SU-DHL-6 (cell line): ENCODE data around the gene KAZN.

ENCODE experiments used
- H2AFZ ChIP-seq: fragments of 200-600 bp; sonication (generic); 2 replicates; pipeline ENCODE4 v1.6.1; 2014; ENCODE audit warnings: low read depth, mild to moderate bottlenecking, moderate library complexity, mixed read lengths, antibody characterized with exemption, low read length; ENCODE audit not compliant: severe bottlenecking
- H3F3A ChIP-seq: fragments of 200-600 bp; shearing (Covaris generic); 2 replicates; pipeline ENCODE4 v1.6.0; 2016; ENCODE audit warnings: antibody characterized with exemption, mild to moderate bottlenecking; ENCODE audit not compliant: insufficient read depth
- H3K27ac ChIP-seq: fragments of 200-600 bp; sonication (generic); 2 replicates; pipeline ENCODE4 v1.5.1; 2016; ENCODE audit warnings: low read depth, mild to moderate bottlenecking, low read length, moderate library complexity, mixed read lengths
- H3K27me3 ChIP-seq: fragments of 200-600 bp; sonication (generic), shearing (Covaris generic); 2 replicates; pipeline ENCODE4 v1.6.0; 2014; ENCODE audit warnings: mild to moderate bottlenecking, low read length
- H3K36me3 ChIP-seq: fragments of 200-600 bp; sonication (generic); 2 replicates; pipeline ENCODE4 v1.6.1; 2014; ENCODE audit warnings: mild to moderate bottlenecking, low read length, mixed read lengths
- H3K4me2 ChIP-seq: fragments of 300-600, 200-600 bp; shearing (Covaris generic), sonication (generic); 2 replicates; pipeline ENCODE4 v1.6.0; 2014; ENCODE audit warnings: low read length, low read depth, mild to moderate bottlenecking; ENCODE audit not compliant: poor library complexity, severe bottlenecking
- H3K4me3 ChIP-seq: fragments of 200-600 bp; sonication (generic); 2 replicates; pipeline ENCODE4 v1.5.1; 2014; ENCODE audit warnings: antibody characterized with exemption, low read length, mild to moderate bottlenecking, mixed read lengths; ENCODE audit not compliant: insufficient read depth, poor library complexity, severe bottlenecking
- H3K79me2 ChIP-seq: fragments of 200-600 bp; sonication (generic); 2 replicates; pipeline ENCODE4 v1.6.1; 2014; ENCODE audit warnings: mild to moderate bottlenecking, low read length, moderate library complexity; ENCODE audit not compliant: insufficient read depth
- H3K9ac ChIP-seq: fragments of 200-600 bp; sonication (generic); 2 replicates; pipeline ENCODE4 v1.7.0; 2014; ENCODE audit warnings: mild to moderate bottlenecking, low read length
- H3K9me2 ChIP-seq: fragments of 200-600 bp; sonication (generic); replicated peaks from 2 replicates; pipeline ENCODE4 v1.6.1; 2014; ENCODE audit warnings: low read length; ENCODE audit not compliant: insufficient read depth
- H3K9me3 ChIP-seq: fragments of 200-600 bp; sonication (generic); 2 replicates; pipeline ENCODE4 v1.6.1; 2014; ENCODE audit warnings: low read length, mixed read lengths; ENCODE audit not compliant: insufficient read depth
- H4K20me1 ChIP-seq: fragments of 200-600 bp; sonication (generic); 2 replicates; pipeline ENCODE4 v1.6.1; 2014; ENCODE audit warnings: low read depth, mild to moderate bottlenecking, antibody characterized with exemption, low read length, moderate library complexity, mixed read lengths
- EZH2phosphoT487 ChIP-seq: fragments of 200-600 bp; sonication (generic), shearing (Covaris generic); conservative IDR thresholded peaks from 2 replicates; pipeline ENCODE4 v1.6.1; 2018; ENCODE audit warnings: mild to moderate bottlenecking, antibody characterized with exemption, low read length, moderate library complexity, mixed read lengths
- TF ChIP-seq, protein P1 (sequence below): fragments of 200-600 bp; sonication (generic); IDR thresholded peaks from one replicate; pipeline ENCODE4 v1.5.1; 2017; ENCODE audit warnings: antibody characterized with exemption, mild to moderate bottlenecking, low read length, moderate library complexity; ENCODE audit not compliant: insufficient read depth, poor library complexity, severe bottlenecking

Gene KAZN

GRCh38 chr1:14993414-14993813 is 394.9 kb downstream of the KAZN start:
- Histone ChIP-seq H3K36me3 (no peaks in the 10 kb centered on the region), H3K27ac (no peak overlapping the region), H3K9me2 (no peaks in the 10 kb centered on the region), H3F3A (no peaks in the 10 kb centered on the region), H3K9ac (no peak overlapping the region), H4K20me1 (no peaks in the 10 kb centered on the region), H3K27me3 (no peaks in the 10 kb centered on the region), H3K79me2 (no peaks in the 10 kb centered on the region), H3K4me3 (no peak overlapping the region), H3K9me3 (no peaks in the 10 kb centered on the region), H3K4me2 (no peak overlapping the region), H2AFZ (no peak overlapping the region)
- no peak for TF ChIP-seq EZH2phosphoT487
- TF ChIP-seq, protein P1, sequence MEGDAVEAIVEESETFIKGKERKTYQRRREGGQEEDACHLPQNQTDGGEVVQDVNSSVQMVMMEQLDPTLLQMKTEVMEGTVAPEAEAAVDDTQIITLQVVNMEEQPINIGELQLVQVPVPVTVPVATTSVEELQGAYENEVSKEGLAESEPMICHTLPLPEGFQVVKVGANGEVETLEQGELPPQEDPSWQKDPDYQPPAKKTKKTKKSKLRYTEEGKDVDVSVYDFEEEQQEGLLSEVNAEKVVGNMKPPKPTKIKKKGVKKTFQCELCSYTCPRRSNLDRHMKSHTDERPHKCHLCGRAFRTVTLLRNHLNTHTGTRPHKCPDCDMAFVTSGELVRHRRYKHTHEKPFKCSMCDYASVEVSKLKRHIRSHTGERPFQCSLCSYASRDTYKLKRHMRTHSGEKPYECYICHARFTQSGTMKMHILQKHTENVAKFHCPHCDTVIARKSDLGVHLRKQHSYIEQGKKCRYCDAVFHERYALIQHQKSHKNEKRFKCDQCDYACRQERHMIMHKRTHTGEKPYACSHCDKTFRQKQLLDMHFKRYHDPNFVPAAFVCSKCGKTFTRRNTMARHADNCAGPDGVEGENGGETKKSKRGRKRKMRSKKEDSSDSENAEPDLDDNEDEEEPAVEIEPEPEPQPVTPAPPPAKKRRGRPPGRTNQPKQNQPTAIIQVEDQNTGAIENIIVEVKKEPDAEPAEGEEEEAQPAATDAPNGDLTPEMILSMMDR: no peak

DNA sequence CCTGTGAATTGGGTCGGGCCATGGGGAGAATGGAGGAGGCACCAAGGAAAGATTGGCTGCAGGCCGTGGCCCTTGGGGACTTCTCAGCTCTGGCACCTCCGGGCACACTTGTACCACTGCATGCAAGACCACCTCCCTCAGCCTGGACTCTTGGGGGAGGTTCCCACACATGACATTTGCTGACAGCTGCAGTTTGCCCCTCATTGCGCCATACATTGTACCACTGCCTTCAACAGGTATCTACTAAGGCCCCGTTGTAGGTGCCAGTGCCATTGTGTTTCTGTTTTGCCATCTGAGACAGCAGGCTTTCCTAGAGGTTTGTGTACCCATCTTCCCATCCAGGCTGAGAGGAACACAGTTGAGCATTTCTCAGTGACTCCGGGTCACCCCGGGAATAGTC is 395.7 kb downstream of the KAZN start:
- Histone ChIP-seq H2AFZ (no peak overlapping the region), H4K20me1 (no peaks in the 10 kb centered on the region), H3K27ac (no peak overlapping the region), H3F3A (no peaks in the 10 kb centered on the region), H3K79me2 (no peaks in the 10 kb centered on the region), H3K9me3 (no peaks in the 10 kb centered on the region), H3K36me3 (no peaks in the 10 kb centered on the region), H3K9me2 (no peaks in the 10 kb centered on the region), H3K27me3 (no peaks in the 10 kb centered on the region), H3K4me2 (no peak overlapping the region), H3K9ac (no peak overlapping the region), H3K4me3 (no peak overlapping the region)
- TF ChIP-seq, protein P1: no peak
- TF ChIP-seq EZH2phosphoT487: no peak

DNA sequence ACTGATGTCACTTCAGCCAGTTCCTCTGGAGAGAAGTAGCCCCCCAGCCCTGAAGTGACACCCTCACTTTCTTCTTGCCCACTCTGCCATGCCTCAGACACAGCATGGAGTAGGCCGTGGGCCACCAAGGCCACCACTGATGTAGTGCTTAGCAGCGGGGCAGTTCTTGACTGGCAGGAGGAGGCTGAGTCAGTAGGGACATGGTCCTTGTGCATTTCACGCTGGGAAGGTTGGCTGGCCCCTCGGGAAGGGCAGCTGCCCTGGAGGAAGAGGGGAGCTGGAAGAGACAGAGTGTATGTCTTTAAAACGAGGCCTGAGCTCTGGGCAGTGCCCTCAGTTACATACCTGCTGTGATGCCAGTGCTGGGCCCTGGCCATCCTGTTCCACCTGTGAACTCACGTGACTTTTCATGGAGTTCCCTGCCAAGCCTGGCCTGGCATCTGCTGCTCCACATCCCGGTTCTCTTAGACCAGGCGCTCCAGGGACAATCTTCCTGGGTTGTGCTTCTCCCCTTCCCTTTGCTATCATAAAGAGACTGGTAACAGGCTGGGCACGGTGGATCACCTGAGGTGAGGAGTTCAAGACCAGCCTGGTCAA is 396.5 kb downstream of the KAZN start:
- Histone ChIP-seq H3K27ac (no peak overlapping the region), H3K79me2 (no peaks in the 10 kb centered on the region), H3K4me2 (no peak overlapping the region), H3K27me3 (no peaks in the 10 kb centered on the region), H3K9me3 (no peaks in the 10 kb centered on the region), H3F3A (no peaks in the 10 kb centered on the region), H3K9me2 (no peaks in the 10 kb centered on the region), H2AFZ (no peak overlapping the region), H4K20me1 (no peaks in the 10 kb centered on the region), H3K36me3 (no peaks in the 10 kb centered on the region), H3K9ac (no peak overlapping the region), H3K4me3 (no peak overlapping the region)
- TF ChIP-seq, protein P1: no peak
- no peak for TF ChIP-seq EZH2phosphoT487
